CD4-positive, alpha-beta T cell (primary cell): ENCODE results near the gene HOXA7. TPM values are rescaled to one million over a fixed set of nuclear protein-coding genes. Genes with fewer than 3 reads are reported as not detected.

Experiments used
- ATAC-seq: fragments of 200-7000 bp; cut with Tn5 transposase; one replicate; pipeline ENCODE4 v1.10.0; 2022; ENCODE audit warnings: mild to moderate bottlenecking; ENCODE audit not compliant: poor library complexity
- CTCF ChIA-PET: fragments of 350-600 bp; sonication (Branson Sonifier 250); formaldehyde crosslinking; loops from one replicate; lab custom pipeline; 2021; ENCODE audit warnings: antibody characterized with exemption, inconsistent platforms; lab: Charles Lee
- POLR2A ChIA-PET: fragments of 350-600 bp; sonication (Branson Sonifier 250); formaldehyde crosslinking; loops from one replicate; lab custom pipeline; 2021; ENCODE audit warnings: antibody characterized with exemption, inconsistent platforms; lab: Charles Lee
- DNase-seq, 14 experiments: peaks; one replicate each; pipeline ENCODE4 v3.0.0-alpha.2; 2013 to 2020; ENCODE audit warnings: mixed read lengths in 2 of 14
- H3K27ac ChIP-seq, 2 donors: one replicate each; pipeline versions ENCODE4 v1.5.1 to v1.7.0; 2013; ENCODE audit warnings: low read length in 2 of 2, low read depth in 1 of 2, mild to moderate bottlenecking in 1 of 2
- H3K27me3 ChIP-seq, 2 experiments: 1 replicate in 1 of 2; 2 replicates in 1 of 2; pipeline versions ENCODE4 v1.6.1 to v1.7.0; 2013; ENCODE audit warnings: low read length in 2 of 2, control low read depth in 1 of 2, mild to moderate bottlenecking in 1 of 2, moderate library complexity in 1 of 2; ENCODE audit not compliant: insufficient read depth in 2 of 2, control insufficient read depth in 1 of 2
- H3K36me3 ChIP-seq: one replicate; pipeline ENCODE4 v1.6.1; 2013; ENCODE audit warnings: low read length, control low read depth; ENCODE audit not compliant: insufficient read depth
- H3K4me1 ChIP-seq: one replicate; pipeline ENCODE4 v1.6.1; 2013; ENCODE audit warnings: low read length, control low read depth; ENCODE audit not compliant: insufficient read depth
- H3K4me3 ChIP-seq: one replicate; pipeline ENCODE4 v1.5.1; 2013; ENCODE audit warnings: mild to moderate bottlenecking, low read length, moderate library complexity
- H3K9me3 ChIP-seq, 2 experiments: 1 replicate in 1 of 2; 2 replicates in 1 of 2; pipeline versions ENCODE4 v1.6.1 to v1.7.0; 2013; ENCODE audit warnings: low read length in 2 of 2, mild to moderate bottlenecking in 2 of 2, control low read depth in 1 of 2, moderate library complexity in 1 of 2; ENCODE audit not compliant: control insufficient read depth in 1 of 2, insufficient read depth in 1 of 2
- H3K27ac Mint-ChIP-seq: one replicate; pipeline ENCODE4 v1.8.0; 2020; ENCODE audit warnings: mixed read lengths
- H3K27me3 Mint-ChIP-seq: one replicate; pipeline ENCODE4 v1.8.0; 2021; ENCODE audit warnings: mixed read lengths
- H3K36me3 Mint-ChIP-seq: one replicate; pipeline ENCODE4 v1.8.0; 2021; ENCODE audit warnings: low read depth, mixed read lengths
- H3K4me1 Mint-ChIP-seq: one replicate; pipeline ENCODE4 v1.8.0; 2021; ENCODE audit warnings: low read depth, mixed read lengths
- H3K4me3 Mint-ChIP-seq: one replicate; pipeline ENCODE4 v1.8.0; 2020; ENCODE audit warnings: mild to moderate bottlenecking, mixed read lengths
- H3K9me3 Mint-ChIP-seq: one replicate; pipeline ENCODE4 v1.8.0; 2020; ENCODE audit warnings: mixed read lengths
- CTCF ChIP-seq: fragments of 200-600 bp; IDR thresholded peaks from one replicate; pipeline ENCODE4 v1.8.0; 2022; ENCODE audit warnings: antibody characterized with exemption, mild to moderate bottlenecking
- intact Hi-C, 2 experiments: fragments of 100-400 bp; cut with DNase I in 1 of 2; cut with micrococcal nuclease in 1 of 2; formaldehyde crosslinking; loops; one replicate each; pipeline versions ENCODE4 v1.15.1 to v1.9.0; 2023 to 2025; cut with DNase I, micrococcal nuclease
- total RNA-seq, 174 experiments: library from RNA in 2 of 174; stranded (reverse) in 2 of 174; gene quantifications; one replicate each; pipeline ENCODE4 v1.2.3 and lab custom pipeline; 2021 to 2026

Gene HOXA7
- total RNA-seq, 2 experiments from 2014 or later, result not detected

GRCh38 chr7:27108390-27109127 is 47.9 kb downstream of the HOXA7 start:
- H3K27me3 ChIP-seq, result peaks cover 24 to 27% of the 10 kb centered on the region in 2 experiments
- no peak overlapping the region for H3K27ac ChIP-seq
- CTCF ChIA-PET, result interaction anchor here (0.5 kb wide), 1 partner anchor 525 kb away, joined by 3 read pairs; no protein-coding TSS in a partner anchor
- ATAC-seq (no peak), DNase-seq (no peak)
- H3K36me3 Mint-ChIP-seq, result no peaks in the 10 kb centered on the region
- intact Hi-C loops, result no loop called here
- H3K9me3 ChIP-seq, result peaks cover 0 to 18% of the 10 kb centered on the region in 2 experiments
- no peaks in the 10 kb centered on the region for H3K36me3 ChIP-seq
- no peak overlapping the region for H3K27ac Mint-ChIP-seq
- H3K4me1 ChIP-seq, result no peaks in the 10 kb centered on the region
- no peak overlapping the region for H3K4me3 Mint-ChIP-seq
- H3K27me3 Mint-ChIP-seq, result peaks cover 45% of the 10 kb centered on the region
- POLR2A ChIA-PET, result no interaction called here
- H3K4me1 Mint-ChIP-seq, result peaks cover 5% of the 10 kb centered on the region
- no peak overlapping the region for H3K4me3 ChIP-seq
- no peak for TF ChIP-seq CTCF
- H3K9me3 Mint-ChIP-seq, result no peaks in the 10 kb centered on the region

- Mint-ChIP-seq H3K36me3 (no peaks in the 10 kb centered on the region), H3K27me3 (peaks cover 54% of the 10 kb centered on the region), H3K4me3 (no peak overlapping the region), H3K27ac (no peak overlapping the region), H3K4me1 (peaks cover 12% of the 10 kb centered on the region), H3K9me3 (no peaks in the 10 kb centered on the region)
- TF ChIP-seq CTCF, result no peak
- H3K4me3 ChIP-seq, result no peak overlapping the region
- no peak overlapping the region for H3K27ac ChIP-seq
- H3K9me3 ChIP-seq, result peaks cover 0 to 21% of the 10 kb centered on the region in 2 experiments
- ATAC-seq (no peak), DNase-seq (no peak)
- intact Hi-C loops, result no loop called here
- peaks cover 4% of the 10 kb centered on the region for H3K4me1 ChIP-seq
- peaks cover 32 to 36% of the 10 kb centered on the region in 2 experiments for H3K27me3 ChIP-seq
- no peaks in the 10 kb centered on the region for H3K36me3 ChIP-seq
- CTCF ChIA-PET, result no interaction called here
- POLR2A ChIA-PET, result no interaction called here
Measured at GRCh38 chr7:27107391-27108381, 48.8 kb downstream of the HOXA7 start.

- intact Hi-C loops, result no loop called here
- no peak for ATAC-seq
- H3K36me3 Mint-ChIP-seq, result no peaks in the 10 kb centered on the region
Measured at GRCh38 chr7:27106901-27107240, 49.6 kb downstream of the HOXA7 start.

More at GRCh38 chr7:27106901-27107240, 49.6 kb downstream of the HOXA7 start:
- H3K9me3 Mint-ChIP-seq, result no peaks in the 10 kb centered on the region
- DNase-seq, result no peak
- Histone ChIP-seq H3K4me3 (no peak overlapping the region), H3K27ac (no peak overlapping the region), H3K9me3 (peaks cover 0 to 21% of the 10 kb centered on the region in 2 experiments), H3K36me3 (no peaks in the 10 kb centered on the region), H3K4me1 (peaks cover 11% of the 10 kb centered on the region), H3K27me3 (peaks cover 38 to 44% of the 10 kb centered on the region in 2 experiments)
- TF ChIP-seq CTCF, result no peak
- H3K4me1 Mint-ChIP-seq, result peaks cover 18% of the 10 kb centered on the region
- ChIA-PET CTCF (no interaction called here), POLR2A (no interaction called here)
- H3K27me3 Mint-ChIP-seq, result peaks cover 58% of the 10 kb centered on the region
- H3K27ac Mint-ChIP-seq, result no peak overlapping the region
- H3K4me3 Mint-ChIP-seq, result no peak overlapping the region
